ENCODE results near the gene SLC5A10.

DNA sequence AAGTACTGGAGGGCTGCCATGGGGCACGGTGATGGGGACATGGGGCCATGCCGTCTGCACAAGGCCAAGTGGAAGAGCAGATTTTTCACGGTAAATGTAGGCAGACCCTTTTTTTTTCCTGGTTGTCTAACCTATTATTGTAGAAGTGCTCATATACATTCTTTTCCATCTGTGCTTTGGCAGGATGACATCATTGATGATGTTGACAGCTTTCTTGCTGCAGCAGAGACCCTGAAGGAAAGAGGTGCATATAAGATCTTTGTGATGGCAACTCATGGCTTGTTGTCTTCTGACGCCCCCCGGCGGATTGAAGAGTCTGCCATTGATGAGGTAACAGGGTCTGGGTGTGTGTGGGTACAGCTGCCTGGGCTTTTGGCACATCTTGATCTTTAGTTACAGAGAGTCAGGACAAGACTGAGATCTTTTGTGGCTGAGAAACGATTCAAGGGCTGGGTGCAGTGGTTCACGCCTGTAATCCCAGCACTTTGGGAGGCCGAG is 23.3 kb upstream of the SLC5A10 start:
- TF ChIP-seq, protein P1, sequence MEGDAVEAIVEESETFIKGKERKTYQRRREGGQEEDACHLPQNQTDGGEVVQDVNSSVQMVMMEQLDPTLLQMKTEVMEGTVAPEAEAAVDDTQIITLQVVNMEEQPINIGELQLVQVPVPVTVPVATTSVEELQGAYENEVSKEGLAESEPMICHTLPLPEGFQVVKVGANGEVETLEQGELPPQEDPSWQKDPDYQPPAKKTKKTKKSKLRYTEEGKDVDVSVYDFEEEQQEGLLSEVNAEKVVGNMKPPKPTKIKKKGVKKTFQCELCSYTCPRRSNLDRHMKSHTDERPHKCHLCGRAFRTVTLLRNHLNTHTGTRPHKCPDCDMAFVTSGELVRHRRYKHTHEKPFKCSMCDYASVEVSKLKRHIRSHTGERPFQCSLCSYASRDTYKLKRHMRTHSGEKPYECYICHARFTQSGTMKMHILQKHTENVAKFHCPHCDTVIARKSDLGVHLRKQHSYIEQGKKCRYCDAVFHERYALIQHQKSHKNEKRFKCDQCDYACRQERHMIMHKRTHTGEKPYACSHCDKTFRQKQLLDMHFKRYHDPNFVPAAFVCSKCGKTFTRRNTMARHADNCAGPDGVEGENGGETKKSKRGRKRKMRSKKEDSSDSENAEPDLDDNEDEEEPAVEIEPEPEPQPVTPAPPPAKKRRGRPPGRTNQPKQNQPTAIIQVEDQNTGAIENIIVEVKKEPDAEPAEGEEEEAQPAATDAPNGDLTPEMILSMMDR (IDR thresholded peaks at IDR 0.05), result no peak
- no peak for TF ChIP-seq POLR2A (IDR thresholded peaks at IDR 0.05)
